Endometrium (tissue), 2 donors: ENCODE measurements around the gene CPNE4.
A peak's percentile ranks its signal among the peaks of the same experiment; 100 is the strongest.
"Not testable (repeated sequence)": the region's sequence is repeated elsewhere in the genome, so short reads cannot be mapped to it uniquely, and the experiment has no call there.

Experiments
- FAIRE-seq: peaks from 2 replicates; lab custom pipeline; 2012; peaks lifted over from hg19 to GRCh38; lab: Jason Lieb, UNC
- donor health status: control.
- donor health status: control.

The CPNE4 gene

DNA sequence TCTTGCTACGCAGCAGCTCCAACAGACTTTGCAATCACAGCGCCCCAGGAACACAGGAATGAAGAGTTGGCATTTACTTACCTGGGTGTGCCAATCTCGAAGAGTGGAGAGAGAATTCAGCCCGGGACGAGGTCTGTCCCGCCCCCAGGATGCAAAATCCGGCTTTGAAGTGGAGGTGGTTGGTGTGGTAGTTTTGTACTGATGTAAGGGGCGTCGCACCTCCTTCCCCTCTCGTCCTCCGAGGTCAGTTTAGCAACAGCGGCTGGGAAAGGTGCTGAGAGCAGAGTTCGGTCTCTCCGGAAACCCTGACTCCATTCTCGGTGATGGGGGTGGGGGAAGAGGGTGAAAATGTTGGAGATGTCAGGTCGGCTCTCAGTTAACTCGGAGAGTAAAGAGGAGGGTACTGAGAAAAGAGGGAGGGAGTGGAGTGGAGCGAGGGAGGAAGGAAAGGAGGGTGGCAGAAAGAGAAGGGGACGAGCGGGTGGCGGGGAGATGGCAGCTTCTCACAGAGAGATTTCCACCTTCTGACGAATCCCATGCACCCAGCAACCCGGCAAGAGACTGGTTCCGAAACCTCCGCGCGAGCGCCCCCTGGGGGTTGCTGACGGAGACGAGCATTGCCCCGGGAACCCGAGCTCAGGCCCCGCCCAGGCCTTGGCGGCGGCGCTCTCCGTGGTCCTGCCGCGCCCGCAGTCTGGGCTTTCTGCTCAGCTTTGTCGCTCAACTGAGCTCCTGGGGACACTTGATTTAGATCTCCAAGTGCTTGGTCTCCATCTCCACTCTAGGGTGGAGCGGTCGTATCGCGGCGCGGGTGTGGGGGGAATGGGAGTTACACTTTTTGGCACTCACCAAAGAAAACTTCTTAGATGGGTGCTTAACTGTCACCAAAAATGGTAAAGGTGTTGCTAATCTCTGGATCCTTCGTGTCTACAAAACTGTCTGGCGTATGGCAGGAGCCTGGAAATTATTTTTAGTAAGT is at the start of gene CPNE4:
Gene CPNE4 (minus strand): TSS at position 529 of the 979 bp plus-strand sequence.
- FAIRE-seq: no peak

DNA sequence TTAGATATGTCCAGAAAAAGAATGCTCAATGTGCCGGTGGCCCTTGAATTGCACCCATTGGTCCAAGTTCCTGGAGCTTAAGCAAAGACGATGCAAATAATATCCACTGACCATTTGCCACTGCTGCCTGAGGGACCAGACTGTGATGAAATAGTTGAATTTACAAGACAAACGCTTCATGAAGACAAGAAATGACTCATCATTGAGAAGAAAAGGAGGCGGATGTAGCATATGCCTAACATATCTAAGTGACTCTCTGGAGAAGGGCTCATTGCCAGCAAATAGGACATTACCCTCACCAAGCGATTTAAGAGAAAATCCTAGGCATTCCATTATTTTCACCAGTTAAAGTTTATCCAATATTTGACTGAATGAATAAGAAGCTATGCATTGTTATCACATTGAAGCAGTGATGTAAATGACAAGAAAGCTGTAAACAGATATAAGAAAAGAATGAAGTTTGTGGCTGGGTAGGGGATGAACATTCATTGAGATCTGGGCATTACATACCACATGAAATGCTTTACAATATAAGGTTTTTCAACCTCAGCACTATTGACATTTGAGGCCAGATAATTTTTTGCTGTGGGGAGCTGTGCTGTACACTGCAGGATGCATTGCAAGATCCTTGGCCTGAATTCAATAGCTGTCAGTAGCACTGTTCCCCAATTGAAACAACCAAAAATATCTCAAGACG is 48.9 kb upstream of the CPNE4 start:
- no peak for FAIRE-seq

DNA sequence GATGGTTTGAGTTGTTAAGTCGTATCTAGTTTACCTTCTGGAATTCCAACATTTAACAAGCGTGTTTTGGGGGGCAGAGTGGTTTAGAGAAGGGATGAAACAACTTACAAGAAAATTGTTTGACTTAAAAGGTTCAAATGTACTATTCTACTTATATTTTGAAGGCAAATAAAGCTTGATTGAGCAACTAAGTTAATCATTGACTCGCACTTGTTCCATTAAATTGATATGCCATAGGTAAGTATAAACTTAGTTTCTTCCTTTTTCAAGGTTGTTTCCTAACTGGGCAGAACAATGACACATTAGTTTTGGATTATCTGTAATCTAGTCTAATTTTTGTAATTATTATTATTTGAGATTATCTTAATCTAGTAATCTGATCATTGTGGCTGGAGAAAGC is 48.3 kb upstream of the CPNE4 start:
- no peak for FAIRE-seq

DNA sequence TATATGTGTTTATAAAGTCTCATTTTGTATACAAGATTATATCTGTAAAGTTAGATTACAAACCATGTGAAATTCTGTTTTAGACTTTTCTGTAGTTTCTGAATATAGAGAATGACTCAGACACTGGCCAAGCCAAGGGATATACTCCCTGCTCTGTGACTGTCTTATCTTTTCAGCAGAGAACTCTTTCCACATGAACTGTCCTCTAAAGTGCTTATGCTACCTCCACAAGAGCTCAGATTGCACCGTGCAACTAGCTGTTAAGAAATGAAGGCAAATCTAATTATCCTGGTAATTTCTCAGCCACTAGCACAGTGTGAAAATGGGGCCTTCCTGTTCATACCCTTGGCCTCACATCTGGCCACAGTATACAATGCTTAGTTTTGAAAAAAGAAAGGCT is 44.3 kb upstream of the CPNE4 start:
- FAIRE-seq: no peak

DNA sequence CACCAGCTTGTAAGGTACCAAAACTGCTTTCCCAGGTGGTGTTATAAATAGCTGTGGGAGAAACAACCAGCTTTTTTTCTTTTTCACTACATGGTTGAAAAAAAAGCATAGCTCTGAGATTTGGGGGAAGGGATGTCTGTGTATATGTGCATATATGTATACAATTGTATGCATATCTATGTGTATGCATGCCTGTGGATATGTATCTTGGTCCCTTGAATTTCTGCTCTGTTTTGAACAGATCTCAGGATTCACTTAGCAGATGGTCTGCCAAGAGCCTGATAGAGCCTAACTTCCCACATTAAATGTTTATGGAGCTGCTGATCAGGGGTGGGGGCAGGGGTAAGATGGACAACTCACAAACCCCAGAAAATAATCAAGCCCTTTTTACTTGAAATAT is 39.0 kb upstream of the CPNE4 start:
- FAIRE-seq: no peak

DNA sequence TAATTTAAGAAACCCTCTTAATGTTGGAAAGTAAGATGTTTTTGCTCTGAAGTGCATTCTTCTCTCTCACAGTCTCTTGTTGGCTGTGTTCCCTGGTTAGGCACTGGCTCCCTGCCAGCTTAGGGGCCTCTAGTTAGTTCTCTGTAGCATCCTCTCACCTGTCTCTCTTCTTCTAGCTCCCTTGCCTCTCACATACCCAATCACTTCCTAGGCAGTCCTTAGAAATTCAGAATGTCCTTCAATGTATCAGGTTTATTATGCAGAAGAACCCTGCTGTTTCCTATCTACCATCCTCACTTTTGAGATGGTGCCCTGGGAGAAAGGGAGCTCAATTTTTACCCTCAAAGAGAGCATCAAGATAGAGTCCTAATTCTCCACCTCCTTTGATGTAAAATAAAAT is 36.2 kb upstream of the CPNE4 start:
- FAIRE-seq: no peak

DNA sequence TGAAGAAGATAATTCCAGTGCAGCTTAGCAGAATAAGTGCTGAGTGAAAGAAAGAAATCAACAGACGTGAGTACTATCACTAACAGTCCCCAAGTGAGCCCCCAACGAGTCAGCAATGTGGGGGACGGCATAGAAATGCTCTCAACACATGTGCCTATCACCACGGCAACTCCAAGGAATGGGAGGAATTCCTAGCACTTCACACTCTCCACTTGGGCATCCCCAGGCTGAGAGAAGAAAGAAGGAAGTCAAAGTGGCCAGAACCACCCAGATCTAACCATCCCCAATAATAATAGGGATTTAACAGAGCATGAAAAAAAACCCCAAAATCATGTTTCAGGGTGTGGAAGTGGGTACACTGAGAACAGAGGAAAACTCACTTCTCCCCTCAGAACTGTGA is 29.3 kb upstream of the CPNE4 start:
- no peak for FAIRE-seq

DNA sequence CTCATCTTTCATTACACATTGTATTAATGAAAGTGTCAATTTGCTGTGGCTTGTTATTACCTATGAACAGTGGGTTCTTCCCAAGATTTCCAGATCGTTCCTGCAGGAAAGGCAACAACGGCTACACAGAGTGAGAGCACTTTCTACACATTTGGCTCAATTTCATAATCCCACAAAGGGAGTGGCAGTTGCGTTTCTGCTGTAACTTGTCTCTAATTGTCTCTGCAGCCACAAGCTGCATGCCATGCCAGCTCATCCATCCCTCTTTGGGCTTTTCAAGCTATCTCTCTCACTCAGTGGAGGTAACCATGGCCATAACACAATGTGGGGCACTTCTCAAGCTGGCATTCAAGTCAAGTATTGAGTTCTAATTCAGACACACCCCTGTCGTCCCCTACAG is 27.7 kb upstream of the CPNE4 start:
- FAIRE-seq: no peak

DNA sequence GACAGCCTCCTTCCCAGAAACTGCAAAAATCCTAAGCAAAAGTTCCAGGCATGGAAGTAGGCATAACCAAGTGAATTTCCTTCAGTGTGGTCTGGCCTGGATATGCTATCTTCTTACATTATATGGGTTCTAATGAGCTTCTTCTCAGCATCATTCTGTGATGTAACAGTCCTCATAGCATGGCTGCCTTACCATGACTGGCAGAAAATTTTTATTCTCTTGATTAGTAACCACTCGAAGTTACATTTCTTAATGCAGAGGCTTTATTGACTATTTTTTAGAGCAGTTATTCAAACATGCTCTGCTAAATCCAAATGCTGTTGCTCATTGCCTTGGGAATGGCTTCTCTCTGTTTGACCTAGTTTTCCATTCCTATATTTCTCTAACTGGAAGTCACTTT is 21.1 kb upstream of the CPNE4 start:
- FAIRE-seq: no peak

DNA sequence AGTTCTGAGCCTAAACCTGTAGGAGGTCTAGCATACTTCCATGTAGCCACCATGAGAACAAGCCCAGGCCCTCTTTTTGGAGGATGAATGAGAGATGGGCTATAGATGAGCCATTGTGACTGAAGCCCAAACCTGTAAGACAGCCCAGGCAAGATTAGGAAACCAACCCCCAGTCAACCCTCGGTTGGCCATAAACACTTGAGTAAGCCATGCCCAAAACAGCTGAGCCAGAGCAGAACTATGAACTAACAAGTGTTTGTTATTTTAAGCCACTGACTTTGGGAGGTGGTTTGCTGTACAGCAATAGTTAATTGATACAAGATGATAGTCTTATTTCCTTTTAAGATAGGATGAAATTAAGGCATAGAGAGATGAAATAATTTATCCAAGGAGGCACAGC is 12.4 kb upstream of the CPNE4 start:
- FAIRE-seq: no peak

DNA sequence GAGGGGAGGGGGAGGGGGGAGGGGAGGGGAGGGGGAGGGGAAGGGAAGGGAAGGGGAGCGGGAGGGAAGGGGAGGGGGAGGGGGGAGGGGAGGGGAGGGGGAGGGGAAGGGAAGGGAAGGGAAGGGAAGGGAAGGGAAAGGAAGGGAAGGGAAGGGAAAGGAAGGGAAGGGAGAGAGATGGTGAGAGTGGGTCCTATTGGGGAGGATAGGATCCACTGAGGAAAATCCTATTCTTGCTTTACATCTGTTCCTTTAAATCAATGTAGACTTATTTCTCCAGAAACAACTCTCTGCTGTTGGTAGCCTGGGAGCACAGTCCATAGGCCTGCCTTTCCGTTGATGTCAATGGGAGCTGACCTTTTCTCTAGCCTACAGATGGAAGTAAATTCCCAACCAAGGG is 10.1 kb upstream of the CPNE4 start:
- FAIRE-seq: not testable (repeated sequence)

DNA sequence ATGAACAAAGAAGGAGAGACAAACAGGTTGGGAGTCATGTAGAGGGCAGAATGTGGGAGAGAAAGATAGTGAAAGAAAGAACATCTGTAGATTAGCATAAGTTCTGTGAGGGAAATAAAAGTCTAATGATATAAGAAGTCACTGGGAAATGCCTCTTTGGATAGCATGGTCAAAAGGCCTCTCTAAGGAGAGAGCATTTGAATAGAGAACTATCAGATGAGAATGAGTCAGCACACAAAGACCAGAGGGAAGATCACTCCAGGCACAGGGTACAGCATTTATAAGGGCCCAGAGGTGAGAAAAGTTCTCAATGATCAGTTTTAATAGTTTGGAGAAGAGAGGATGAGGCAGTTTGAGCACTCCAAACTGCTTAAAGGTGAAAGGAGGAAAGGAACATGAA is 7.9 kb upstream of the CPNE4 start:
- FAIRE-seq: no peak

DNA sequence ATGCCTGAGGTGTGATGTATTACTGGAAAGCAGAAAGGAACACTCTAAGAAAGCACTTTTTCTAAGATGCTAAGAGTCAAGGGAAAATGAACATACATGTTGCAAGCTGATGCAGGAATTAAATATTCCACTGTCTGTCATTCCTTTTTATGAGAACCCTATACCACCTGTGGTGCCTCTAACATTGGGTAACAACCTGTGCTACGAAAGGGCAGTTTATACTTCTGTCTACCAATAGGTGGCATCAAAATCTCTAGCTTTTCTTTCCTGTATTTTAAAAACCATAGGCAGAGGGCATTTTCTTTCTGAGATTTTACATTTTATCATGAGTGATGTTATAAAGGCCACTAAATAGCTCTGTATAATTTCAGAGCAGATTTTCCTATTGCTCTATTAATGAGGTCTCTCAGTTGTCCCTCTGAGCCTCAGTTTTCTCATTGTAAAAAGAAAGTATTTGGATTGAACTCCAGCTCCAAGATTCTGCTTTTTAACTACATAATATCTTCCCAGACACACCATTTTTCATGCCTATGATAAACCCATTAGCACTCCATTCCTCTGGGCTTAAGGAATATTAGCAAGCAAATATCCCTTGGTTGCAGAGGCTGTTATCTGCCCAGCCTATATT is 3.5 kb upstream of the CPNE4 start:
- FAIRE-seq: no peak

DNA sequence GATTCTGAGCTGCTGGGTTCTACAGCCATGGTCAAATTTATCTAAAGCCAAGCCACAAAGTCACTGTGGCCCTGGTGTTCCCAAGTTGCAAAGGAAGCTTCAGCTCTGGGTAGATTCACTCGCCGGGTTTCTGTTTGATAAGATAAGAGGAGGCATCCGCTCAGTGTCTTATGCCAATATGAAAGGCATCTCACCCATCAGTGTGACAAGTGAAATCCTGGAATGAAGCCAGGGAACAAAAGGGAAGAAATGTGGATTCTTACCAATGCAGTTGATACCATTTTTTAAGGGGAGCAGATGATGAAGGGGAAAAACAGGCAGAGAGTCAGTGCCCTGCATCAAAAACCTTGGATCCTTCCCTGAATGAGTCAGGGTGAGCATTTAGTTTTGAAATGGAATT is 2.8 kb upstream of the CPNE4 start:
- FAIRE-seq: no peak

DNA sequence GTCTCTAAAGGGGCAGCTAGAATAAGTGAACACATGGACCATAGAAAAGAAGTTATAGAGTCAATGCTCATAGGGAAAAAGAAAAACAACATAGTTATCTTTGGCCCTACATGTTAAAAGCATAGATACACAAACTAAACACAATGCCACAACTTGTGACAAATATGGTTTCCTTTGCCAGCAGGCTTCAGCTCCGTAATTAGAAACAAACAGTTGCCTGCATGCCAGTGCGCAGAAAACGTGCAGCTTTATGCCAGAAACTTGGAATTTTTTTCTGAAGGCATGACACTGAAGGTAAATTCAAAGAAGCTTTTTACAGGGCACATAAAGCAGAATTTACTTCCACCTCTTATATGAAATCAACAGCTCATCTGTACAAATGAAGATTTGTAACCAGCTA is 2.2 kb upstream of the CPNE4 start:
- no peak for FAIRE-seq

DNA sequence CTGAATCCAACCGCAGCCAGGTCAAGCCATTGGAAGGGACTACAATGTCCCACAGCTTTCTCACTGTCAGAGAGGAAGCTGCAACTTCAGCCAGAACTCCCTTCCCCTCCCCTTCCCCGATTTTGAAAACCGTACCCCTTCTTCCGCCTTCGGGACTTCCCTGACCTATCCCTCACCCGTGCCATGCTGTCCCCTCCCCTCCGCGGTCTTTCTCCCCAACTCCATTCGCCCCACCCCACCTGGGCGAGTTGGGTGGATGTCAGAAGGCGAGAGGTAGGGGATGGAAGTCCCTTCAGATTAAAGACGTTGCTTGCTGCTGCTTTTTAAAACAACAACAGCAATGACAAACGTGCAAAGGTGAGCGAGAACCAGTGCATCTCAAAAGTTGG is 723 bp downstream of the CPNE4 start:
- FAIRE-seq: no peak

DNA sequence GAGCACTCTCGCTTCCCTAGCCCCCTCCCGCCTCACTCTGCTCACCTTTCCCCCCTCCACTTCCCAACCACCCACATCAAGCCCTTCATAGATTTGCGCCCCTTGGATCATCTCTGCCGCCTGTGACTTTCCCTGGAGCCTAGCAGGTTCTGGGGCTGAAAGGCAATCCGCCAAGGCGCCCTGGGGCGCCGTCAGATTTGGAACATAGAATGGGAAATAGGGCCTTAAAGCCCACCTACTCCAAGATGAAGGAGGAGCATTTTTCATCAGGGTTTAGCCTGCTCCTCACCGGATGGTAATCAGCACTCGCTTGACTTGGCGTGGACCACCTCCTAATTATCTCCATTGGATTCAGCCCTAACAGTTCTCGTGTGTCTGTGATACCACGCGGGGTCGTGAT is 1.3 kb downstream of the CPNE4 start:
- no peak for FAIRE-seq

DNA sequence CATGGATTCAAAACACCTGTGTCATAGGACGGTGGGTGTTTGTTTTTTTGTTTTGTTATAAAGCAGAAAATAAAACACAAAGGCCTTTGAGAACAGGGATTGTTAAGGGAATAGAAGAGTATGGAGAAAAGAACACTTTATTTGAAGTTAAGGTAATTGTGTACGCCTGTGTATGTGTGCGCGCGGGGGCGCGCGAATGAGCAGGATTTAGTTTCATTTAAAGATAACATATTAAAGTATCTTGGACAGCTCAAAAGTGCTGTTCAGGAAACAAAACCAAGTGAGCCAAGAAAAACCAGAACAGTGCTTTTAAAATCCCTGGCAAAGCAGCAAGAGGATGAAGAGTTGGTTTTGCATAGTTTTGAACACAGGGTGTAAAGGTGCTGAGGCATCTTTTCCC is 1.9 kb downstream of the CPNE4 start:
- FAIRE-seq: no peak

DNA sequence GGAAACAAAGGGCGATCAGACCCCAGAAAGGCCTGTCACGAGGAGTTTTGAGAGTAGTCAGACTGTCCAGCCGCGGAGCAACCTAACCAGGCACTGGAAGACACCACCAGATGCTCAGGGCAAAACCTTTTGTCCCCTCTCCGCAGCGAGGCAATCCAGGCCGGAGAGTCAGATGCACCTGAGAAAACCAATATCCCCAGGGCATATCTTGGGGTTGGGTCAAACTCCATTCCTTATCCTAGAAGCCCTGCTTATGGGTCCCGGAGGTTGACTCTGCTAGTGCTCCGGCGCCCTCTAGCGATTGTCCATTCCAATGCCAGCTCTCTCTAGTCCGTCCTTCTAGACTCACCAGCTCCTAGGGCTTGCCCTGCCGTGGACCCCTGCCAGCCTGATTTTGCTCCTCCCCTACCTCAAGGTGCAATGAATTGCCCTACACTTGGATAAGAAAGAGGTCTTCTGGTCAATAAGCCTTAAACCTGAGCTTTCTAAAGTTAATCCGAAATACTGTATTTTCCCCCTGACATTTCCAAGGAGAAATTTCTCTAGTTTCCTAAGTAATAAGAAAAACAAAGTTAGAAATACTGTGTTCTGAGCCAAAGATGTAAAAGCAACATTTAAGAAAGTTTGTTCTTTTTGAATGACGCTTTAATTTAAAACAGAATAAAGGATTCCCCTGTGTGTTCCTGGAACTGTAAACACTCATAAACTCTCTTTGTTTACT is 5.5 kb downstream of the CPNE4 start:
- FAIRE-seq: peak; percentile 91

DNA sequence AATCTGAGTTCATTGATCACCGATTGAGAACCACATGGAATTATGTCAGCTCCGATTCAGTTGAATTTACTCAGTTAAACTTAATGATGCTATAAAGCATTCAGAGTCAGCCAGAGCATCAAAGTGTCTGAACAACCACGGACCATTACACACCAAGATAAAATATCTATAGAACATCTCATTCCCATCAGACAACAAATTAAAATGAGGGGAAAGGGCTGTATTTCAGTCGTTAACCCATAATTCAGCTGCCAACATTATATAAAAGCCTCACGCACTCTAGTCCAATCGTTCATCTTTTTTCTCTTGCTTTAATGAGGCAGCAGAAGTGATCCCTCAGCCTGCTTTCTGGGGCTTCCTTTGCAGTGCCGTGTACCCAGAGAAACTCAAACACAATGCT is 11.9 kb downstream of the CPNE4 start:
- no peak for FAIRE-seq

DNA sequence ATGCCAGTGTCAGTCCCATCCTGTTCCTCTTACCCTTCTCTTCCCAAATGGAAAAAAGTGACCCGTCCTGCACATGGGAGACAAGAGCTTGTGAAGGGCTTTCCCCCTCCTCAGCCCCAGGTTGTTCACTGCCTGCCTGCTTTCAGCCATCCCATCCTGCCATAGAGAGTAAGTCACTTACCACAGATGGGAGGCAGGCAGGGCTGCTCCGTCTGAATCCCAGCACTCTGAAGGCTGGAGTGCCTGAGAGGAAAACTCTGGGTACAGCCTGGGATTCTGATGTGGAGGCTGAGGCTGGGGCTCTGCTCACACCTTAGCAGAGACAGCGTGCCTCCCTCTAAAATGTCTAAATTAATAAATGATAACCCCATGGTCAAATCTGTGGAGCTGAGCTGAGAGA is 14.8 kb downstream of the CPNE4 start:
- no peak for FAIRE-seq

DNA sequence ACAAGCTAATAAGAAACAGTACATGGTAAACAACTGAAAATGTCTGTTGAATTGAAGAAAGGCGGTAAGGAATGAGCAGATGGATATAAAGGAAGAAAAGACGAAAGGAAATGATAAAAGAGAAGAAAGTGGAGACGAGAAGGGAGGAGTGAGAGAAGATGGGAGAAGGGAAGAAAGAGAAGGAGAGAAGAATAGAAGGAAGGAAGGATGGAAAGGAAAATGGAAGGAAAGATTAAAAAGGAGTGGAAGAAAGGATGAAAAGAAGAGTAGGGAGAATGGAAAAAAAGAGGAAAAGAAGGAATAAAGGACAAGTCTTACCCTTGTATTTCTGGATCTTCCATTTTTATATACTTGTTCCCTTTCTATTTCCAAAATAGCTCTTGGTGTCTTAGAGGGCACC is 17.7 kb downstream of the CPNE4 start:
- no peak for FAIRE-seq
